ENCODE measurements around the gene RHOJ. TPM values are rescaled to one million over a fixed set of nuclear protein-coding genes. Genes with fewer than 3 reads are reported as not detected.

The RHOJ gene
- total and polyA plus RNA-seq, 2 donors (not counting 1 experiment from before 2014, with no cell fraction given) = not detected

DNA sequence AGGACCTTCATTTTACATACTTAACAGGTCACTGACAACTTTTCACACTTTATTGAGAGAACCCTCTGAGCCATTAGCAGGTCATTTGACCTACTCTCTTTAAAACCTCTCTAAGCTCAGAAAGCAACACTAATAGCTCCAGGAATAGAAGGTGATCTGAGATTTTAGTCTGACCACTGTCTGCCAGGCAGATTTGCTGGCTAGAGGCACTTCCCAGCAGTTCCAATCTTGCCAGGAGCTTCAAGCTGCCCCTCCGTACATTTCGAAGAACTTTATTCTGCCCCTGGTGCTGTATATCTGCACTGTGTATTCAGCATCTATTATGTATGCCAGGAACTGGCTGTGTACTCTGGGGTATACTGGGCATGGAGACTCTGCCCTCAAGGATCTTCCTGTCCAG is 58.2 kb downstream of the RHOJ start:
- Histone ChIP-seq H3K4me3 (ENCODE audit: control extremely low read depth in 1 of 5, extremely low read depth in 1 of 5, insufficient read depth in 1 of 5, low read depth in 2 of 5, low read length in 4 of 5) (no peak overlapping the region), H3K9me3 (ENCODE audit: control extremely low read depth in 1 of 3, control insufficient read depth in 2 of 3, insufficient read depth in 1 of 3, low read length in 2 of 3) (no peaks in the 10 kb centered on the region), H4K20me1 (ENCODE audit: control insufficient read depth, insufficient read depth, low read length, poor library complexity, severe bottlenecking) (no peaks in the 10 kb centered on the region), H3K36me3 (replicated peaks in 1 of 2; ENCODE audit: control extremely low read depth in 1 of 2, control insufficient read depth in 1 of 2, extremely low read depth in 1 of 2, insufficient read depth in 2 of 2, low read length in 1 of 2) (no peaks in the 10 kb centered on the region), H3K4me2 (replicated peaks; ENCODE audit: low read depth, low read length, poor library complexity, severe bottlenecking) (no peak overlapping the region), H2AFZ (ENCODE audit: insufficient read depth, low read depth, low read length, poor library complexity, severe bottlenecking) (no peak overlapping the region), H3K79me2 (ENCODE audit: control insufficient read depth, insufficient read depth, low read length) (no peaks in the 10 kb centered on the region), H3K27ac (ENCODE audit: low read length in 2 of 2) (no peak overlapping the region), H3K4me1 (ENCODE audit: control insufficient read depth in 2 of 2, insufficient read depth in 2 of 2, low read length in 2 of 2) (no peaks in the 10 kb centered on the region), H3K9ac (ENCODE audit: low read length) (no peak overlapping the region), H3K27me3 (replicated peaks in 1 of 4; ENCODE audit: control extremely low read depth in 1 of 4, control insufficient read depth in 3 of 4, insufficient read depth in 4 of 4, low read length in 3 of 4) (peaks cover 0 to 4% (median 0%) of the 10 kb centered on the region in 4 experiments)
- no peak for TF ChIP-seq EZH2 (IDR thresholded peaks at IDR 0.05; ENCODE audit: borderline replicate concordance, insufficient read depth, low read depth, low read length, poor library complexity, severe bottlenecking)
- TF ChIP-seq, protein P1, sequence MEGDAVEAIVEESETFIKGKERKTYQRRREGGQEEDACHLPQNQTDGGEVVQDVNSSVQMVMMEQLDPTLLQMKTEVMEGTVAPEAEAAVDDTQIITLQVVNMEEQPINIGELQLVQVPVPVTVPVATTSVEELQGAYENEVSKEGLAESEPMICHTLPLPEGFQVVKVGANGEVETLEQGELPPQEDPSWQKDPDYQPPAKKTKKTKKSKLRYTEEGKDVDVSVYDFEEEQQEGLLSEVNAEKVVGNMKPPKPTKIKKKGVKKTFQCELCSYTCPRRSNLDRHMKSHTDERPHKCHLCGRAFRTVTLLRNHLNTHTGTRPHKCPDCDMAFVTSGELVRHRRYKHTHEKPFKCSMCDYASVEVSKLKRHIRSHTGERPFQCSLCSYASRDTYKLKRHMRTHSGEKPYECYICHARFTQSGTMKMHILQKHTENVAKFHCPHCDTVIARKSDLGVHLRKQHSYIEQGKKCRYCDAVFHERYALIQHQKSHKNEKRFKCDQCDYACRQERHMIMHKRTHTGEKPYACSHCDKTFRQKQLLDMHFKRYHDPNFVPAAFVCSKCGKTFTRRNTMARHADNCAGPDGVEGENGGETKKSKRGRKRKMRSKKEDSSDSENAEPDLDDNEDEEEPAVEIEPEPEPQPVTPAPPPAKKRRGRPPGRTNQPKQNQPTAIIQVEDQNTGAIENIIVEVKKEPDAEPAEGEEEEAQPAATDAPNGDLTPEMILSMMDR (IDR thresholded peaks at IDR 0.05) = no peak
- Mint-ChIP-seq H3K27ac (no peak overlapping the region), H3K9me3 (ENCODE audit: insufficient read depth) (peaks cover 4% of the 10 kb centered on the region), H3K27me3 (peaks cover 35% of the 10 kb centered on the region), H3K4me3 (no peak overlapping the region), H3K4me1 (no peaks in the 10 kb centered on the region)
- intact Hi-C loops (cut with micrococcal nuclease) = no loop called here
- ChIA-PET POLR2A (no interaction called here), CTCF (no interaction called here)
- no peak for ATAC-seq (ENCODE audit: low read depth)
- WGBS (ENCODE audit: insufficient coverage) = 94% methylated on average over 2 of the region's 2 CpGs
- DNase-seq = no peak

DNA sequence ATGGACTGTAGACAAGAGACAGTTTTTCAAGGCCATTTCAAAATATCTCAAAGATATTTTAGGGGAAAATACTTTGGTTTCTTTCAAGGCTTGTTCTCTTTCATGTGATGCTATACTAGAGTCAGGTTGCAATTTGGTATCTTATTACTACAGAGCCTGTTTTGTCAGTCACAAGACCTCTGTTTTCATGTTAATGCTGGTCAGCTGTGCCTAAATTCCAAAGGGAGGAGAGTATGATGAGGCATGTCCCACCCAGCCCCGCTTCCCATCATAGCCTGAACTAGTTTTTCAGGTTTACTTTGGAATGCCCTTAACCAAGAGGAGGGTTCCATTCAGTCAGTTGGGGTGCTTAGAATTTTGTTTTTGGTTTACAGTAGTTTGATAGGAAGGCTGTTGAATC is 61.9 kb downstream of the RHOJ start:
- CTCF ChIA-PET = no interaction called here

More for the DNA sequence above, 61.9 kb downstream of the RHOJ start:
- WGBS (ENCODE audit: insufficient coverage) = no CpG with 5 or more reads among the region's 1 CpG
- ATAC-seq (ENCODE audit: low read depth) (no peak), DNase-seq (no peak)
- Mint-ChIP-seq H3K4me1 (no peaks in the 10 kb centered on the region), H3K4me3 (no peak overlapping the region), H3K27me3 (peaks cover 32% of the 10 kb centered on the region), H3K9me3 (ENCODE audit: insufficient read depth) (peaks cover 4% of the 10 kb centered on the region), H3K27ac (no peak overlapping the region)
- no peak overlapping the region for H3K4me2 ChIP-seq (replicated peaks; ENCODE audit: low read depth, low read length, poor library complexity, severe bottlenecking)
- TF ChIP-seq, protein P1 (IDR thresholded peaks at IDR 0.05) = no peak
- no peak for TF ChIP-seq EZH2 (IDR thresholded peaks at IDR 0.05; ENCODE audit: borderline replicate concordance, insufficient read depth, low read depth, low read length, poor library complexity, severe bottlenecking)
- H4K20me1 ChIP-seq (ENCODE audit: control insufficient read depth, insufficient read depth, low read length, poor library complexity, severe bottlenecking) = no peaks in the 10 kb centered on the region
- no peaks in the 10 kb centered on the region for H3K4me1 ChIP-seq (ENCODE audit: control insufficient read depth in 2 of 2, insufficient read depth in 2 of 2, low read length in 2 of 2)
- no peaks in the 10 kb centered on the region for H3K9me3 ChIP-seq (ENCODE audit: control extremely low read depth in 1 of 3, control insufficient read depth in 2 of 3, insufficient read depth in 1 of 3, low read length in 2 of 3)
- peaks cover 0 to 4% (median 2%) of the 10 kb centered on the region in 4 experiments for H3K27me3 ChIP-seq (replicated peaks in 1 of 4; ENCODE audit: control extremely low read depth in 1 of 4, control insufficient read depth in 3 of 4, insufficient read depth in 4 of 4, low read length in 3 of 4)
- POLR2A ChIA-PET = no interaction called here
- H3K36me3 ChIP-seq (replicated peaks in 1 of 2; ENCODE audit: control extremely low read depth in 1 of 2, control insufficient read depth in 1 of 2, extremely low read depth in 1 of 2, insufficient read depth in 2 of 2, low read length in 1 of 2) = no peaks in the 10 kb centered on the region
- no peaks in the 10 kb centered on the region for H3K79me2 ChIP-seq (ENCODE audit: control insufficient read depth, insufficient read depth, low read length)
- no peak overlapping the region for H3K27ac ChIP-seq (ENCODE audit: low read length in 2 of 2)
- H3K9ac ChIP-seq (ENCODE audit: low read length) = no peak overlapping the region
- no peak overlapping the region for H2AFZ ChIP-seq (ENCODE audit: insufficient read depth, low read depth, low read length, poor library complexity, severe bottlenecking)
- no peak overlapping the region for H3K4me3 ChIP-seq (ENCODE audit: control extremely low read depth in 1 of 5, extremely low read depth in 1 of 5, insufficient read depth in 1 of 5, low read depth in 2 of 5, low read length in 4 of 5)
- intact Hi-C loops (cut with micrococcal nuclease) = no loop called here
